Activated CD8-positive, alpha-beta memory T cell treated with anti-CD3 and anti-CD28 coated beads, Interleukin-2, amount 50 U/mL, for 1 hour (primary cell): Measurements from ENCODE around the gene PPP1R8.

Source experiments
- DNase-seq: peaks from one replicate; pipeline ENCODE4 v3.0.0-alpha.2; 2020; ENCODE audit errors: extremely low read depth

PPP1R8 gene

DNA sequence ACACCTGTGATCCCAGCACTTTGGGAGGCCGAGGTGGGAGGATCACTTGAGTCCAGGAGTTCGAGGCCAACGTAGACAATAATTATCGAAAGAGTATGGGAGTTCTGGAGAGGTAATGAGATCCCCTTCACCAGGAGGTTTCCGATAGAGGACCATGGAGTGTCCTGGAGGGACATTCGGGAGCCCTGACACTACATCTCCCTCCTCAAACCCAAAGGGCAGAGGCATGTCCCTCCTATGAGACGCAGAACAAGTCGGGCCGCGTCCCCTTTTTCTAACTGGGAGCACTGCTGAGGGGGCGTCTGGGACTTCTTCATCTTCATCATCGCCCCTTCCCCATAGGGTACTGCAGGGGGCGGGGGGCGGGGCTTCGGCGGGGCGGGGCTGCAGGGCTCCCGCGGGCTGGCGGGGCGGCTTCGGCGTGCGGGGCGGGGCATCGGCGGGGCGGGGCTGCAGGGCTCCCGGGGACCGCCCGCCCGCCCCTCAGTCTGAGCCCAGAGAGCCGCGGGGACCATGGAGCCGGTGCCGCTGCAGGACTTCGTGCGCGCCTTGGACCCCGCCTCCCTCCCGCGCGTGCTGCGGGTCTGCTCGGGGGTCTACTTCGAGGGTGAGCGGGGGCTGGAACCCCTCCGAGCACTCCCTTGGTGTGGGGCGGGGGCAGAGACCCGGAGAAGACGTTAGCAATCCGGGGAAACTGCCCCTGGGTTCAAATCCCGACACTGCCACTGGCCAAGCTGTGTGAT, 41.6 kb downstream of the PPP1R8 start, which contains the start of gene THEMIS2:
Gene THEMIS2, plus strand, starts transcription at position 486 of the 743 bp plus-strand sequence. Its CDS starts 28 bp downstream, at position 514.
- DNase-seq: no peak

DNA sequence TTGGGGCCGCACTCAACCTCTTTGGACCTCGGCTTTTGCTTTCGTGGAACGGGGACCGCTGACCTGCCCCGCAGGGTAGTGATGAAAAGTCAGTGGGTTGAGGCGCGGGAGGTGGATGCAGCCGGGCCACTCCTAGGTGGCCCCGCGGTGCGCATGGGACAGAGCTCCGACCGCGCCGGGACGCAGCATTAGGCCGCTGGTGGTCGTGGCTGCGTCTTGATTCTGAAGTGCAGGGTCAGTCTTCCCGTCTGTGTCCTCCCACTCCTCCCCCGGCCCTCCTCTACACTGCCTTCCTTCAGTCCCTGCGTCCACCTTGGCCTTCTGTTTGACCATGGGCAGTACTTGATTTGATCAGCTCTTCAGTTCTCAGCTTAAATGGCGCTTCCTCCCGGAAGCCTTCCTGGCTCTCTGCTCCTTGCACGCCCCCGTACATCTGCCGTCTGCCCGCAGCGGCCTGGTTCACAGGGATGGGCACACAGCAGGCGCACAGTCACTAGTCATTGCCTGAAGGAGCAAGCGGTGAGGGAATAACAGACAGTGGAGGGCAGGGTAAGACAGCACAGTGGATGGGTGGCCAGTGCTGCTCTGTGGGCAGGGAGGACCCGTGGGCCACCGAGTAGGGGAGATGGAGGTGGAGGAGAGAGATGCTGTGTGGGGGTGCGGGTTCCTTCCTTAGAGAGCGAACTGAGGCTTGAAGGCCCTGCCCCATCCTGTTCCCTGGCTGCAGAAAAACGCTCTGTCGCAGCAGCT, 42.4 kb downstream of the PPP1R8 start:
- DNase-seq: no peak

DNA sequence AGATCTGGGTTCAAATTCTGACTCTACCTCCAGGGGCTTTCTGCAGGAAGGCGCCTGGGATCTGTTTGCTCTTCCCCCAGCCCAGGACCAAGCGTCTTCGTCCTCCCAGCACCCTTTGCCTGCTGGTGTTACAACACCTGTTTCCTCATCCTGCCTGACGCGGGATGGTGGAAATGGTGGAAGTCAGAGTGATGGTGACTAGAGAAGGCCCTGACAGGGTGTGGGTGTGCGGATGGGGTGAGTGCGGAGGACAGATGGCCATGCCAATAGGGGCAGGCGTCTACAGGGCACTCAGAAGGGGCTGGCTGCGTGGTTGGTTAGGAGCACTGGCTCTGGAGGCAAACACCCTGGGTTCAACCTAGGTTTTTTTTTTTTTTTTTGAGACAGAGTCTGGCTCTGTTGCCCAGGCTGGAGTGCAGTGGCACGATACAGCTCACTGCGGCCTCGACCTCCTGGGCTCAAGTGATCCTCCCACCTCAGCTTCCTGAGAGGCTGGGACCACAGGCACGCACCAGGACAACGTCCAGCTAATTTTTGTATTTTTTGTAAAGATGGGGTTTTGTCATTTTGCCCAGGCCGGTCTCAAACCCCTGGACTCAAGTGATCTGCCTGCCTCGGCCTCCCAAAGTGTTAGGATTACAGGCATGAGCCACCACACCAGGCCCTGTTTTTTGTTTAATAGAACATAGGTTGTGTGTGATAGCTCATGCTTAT, 43.2 kb downstream of the PPP1R8 start:
- DNase-seq: no peak

- DNase-seq: no peak
These were observed 45.9 kb downstream of the PPP1R8 start for GRCh38 chr1:27876341-27877114.

DNA sequence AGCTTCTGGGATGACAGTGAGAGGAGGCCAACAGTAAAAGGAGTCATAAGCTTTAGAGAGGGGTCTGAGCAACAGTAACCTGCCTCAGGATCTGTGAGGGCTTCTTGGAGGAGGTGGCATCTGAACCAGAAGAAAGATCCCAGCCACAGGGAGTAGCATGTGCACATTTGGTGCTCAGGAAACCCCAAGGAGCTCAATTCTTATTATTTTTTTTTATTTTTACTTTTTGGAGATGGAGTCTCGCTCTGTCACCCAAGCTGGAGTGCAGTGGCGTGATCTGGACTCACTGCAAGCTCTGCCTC, 46.5 kb downstream of the PPP1R8 start:
- no peak for DNase-seq

DNA sequence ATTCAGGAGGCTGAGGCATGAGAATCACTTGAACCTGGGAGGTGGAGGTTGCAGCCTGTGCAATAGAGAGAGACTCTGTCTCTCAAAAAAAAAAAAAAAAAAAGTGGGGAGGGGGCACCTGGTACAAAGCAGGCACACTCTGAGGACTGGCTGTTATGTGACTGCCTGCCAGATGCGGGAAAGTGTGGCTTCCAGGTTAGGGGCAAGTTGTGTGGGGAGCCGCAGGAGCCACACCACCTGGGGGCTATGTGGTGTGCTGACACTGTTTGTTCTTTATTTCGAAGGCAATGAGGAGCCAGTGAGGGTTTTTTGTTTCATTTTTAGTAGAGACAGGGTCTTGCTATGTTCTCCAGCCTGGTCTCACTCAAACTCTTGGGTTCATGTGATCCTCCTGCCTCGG, 47.5 kb downstream of the PPP1R8 start:
- no peak for DNase-seq

DNA sequence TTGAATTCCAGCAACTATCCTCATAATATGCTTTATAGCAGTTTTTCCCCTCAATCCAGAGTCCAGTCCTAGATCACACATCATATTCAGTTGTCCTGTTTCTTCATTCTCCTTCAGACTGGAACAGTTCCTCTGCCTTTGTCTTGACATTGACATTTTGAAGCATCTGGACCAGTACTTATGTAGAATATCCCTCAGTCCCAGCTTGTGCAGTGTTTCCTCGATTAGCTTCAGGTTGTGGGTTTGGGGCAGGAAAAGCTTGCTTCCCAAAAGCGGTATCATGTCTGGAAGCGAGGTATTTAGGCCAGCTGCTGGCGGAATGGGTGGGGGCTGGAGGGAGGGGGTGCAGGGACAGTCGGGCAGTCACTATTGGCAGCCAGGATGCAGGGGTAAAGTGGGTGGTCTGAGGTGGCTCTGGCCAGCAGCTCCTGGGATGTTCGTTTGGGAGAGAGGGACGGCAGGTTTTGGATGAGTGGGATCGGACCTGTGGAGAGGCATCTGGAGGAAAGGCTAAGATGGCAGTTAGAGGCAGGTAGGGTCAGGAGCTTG, 48.3 kb downstream of the PPP1R8 start:
- DNase-seq: no peak

DNA sequence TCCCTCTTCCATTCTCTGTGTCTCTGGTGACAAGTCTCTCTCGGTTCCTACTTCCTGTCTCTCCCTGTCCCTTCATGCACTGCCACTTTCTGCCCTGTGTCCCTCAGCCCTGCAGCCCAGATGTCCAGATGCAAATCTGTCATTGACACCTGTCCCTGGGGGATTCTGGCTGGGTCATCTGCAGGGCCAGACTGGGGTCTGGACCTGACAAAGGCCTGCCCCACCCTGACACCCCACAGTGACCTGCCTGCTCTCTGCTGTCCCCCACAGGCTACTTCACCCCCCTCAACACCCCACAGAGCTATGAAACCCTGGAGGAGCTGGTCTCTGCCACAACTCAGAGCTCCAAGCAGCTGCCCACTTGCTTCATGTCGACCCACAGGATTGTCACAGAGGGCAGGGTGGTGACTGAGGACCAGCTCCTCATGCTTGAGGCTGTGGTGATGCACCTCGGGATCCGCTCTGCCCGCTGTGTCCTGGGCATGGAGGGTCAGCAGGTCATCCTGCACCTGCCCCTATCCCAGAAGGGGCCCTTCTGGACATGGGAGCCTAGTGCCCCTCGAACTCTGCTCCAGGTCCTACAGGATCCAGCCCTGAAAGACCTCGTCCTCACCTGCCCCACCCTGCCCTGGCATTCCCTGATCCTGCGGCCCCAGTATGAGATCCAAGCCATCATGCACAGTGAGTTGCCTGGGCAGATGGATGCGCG, 48.9 kb downstream of the PPP1R8 start:
- no peak for DNase-seq

DNA sequence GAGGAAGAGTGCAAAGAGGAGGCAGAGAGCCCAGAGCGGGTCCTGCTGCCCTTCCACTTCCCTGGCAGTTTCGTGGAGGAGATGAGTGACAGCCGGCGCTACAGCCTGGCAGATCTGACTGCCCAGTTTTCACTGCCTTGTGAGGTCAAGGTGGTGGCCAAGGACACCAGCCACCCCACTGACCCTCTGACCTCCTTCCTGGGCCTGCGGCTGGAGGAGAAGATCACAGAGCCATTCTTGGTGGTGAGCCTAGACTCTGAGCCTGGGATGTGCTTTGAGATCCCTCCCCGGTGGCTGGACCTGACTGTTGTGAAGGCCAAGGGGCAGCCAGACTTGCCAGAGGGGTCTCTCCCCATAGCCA, 51.9 kb downstream of the PPP1R8 start:
- DNase-seq: no peak

DNA sequence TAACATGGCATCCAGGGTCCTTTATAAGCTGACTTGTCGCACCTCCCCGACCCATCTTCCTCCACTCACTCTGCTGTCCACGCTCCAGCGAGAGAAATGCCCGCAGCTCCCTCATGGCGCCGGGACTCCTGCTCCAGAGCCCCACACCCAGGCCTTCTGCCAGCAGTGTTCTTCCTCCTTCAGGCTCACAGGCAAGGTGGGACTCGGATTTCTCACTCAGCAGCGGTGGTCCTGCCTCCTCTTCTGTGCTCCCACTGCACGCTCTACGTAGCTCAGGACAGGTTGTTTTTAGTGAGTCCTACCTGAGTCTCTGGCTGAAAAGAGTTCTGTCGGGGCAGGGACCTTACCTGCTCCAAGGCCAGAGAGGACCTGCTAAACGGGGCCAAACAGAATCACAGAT, 53.0 kb downstream of the PPP1R8 start:
- no peak for DNase-seq

GRCh38 chr1:27884006-27884954, 53.7 kb downstream of the PPP1R8 start:
- DNase-seq: no peak

- no peak for DNase-seq
These were observed 54.5 kb downstream of the PPP1R8 start for GRCh38 chr1:27885114-27885528.

- DNase-seq: no peak
These were observed 55.2 kb downstream of the PPP1R8 start for GRCh38 chr1:27885621-27886352.

GRCh38 chr1:27886353-27886679, 55.7 kb downstream of the PPP1R8 start:
- no peak for DNase-seq

GRCh38 chr1:27886744-27887143, 56.2 kb downstream of the PPP1R8 start:
- DNase-seq: no peak

GRCh38 chr1:27887215-27888021, 56.8 kb downstream of the PPP1R8 start:
- no peak for DNase-seq

GRCh38 chr1:27889506-27889905, 58.9 kb downstream of the PPP1R8 start:
- no peak for DNase-seq

DNA sequence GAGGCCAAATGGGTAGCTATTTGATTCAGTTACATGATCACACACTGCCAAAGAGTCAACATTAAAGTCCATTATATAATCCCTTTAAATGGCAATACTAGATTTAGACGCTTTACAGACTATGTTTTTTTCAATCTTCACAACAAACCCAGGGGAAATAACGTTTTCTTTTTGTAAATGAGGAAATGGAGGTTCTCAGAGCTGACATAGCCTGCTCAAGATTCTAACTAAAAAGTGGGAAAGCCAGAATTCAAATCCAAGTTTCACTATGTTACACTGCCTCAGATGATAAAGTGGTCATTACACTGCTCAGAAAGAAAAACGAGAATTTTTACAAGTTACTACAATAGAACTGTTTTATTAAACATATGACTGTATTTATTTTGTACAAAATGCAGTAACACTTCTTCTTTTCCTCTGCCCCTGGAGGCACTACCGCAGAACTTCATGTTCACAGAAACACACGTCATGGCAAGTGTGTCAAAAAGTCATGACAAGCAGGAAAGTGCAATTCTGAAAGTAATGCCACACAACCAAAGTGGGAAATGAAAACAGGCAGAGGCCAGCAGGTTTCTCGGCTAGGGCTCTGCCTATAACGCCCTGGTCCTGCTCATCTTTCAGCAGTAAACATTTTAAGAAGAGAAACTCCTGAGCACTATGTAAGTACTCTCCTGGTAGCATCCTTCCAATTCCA, 60.8 kb downstream of the PPP1R8 start:
- DNase-seq: no peak
